NCI-H69 (cell line): Measurements from ENCODE around the gene SLC5A1.
"Not testable (repeated sequence)": the region's sequence is repeated elsewhere in the genome, so short reads cannot be mapped to it uniquely, and the experiment has no call there.

Experiments
- DNase-seq: peaks from one replicate; lab custom pipeline; 2025; lab: John Stamatoyannopoulos, UW

Gene SLC5A1

GRCh38 chr22:32088084-32088483, 45.0 kb downstream of the SLC5A1 start:
- DNase-seq, result no peak

- DNase-seq, result no peak
Measured at GRCh38 chr22:32097018-32097417, 54.0 kb downstream of the SLC5A1 start.

- DNase-seq, result no peak
Measured at GRCh38 chr22:32097881-32098499, 54.9 kb downstream of the SLC5A1 start.

GRCh38 chr22:32100711-32101110, 57.6 kb downstream of the SLC5A1 start:
- DNase-seq, result no peak

GRCh38 chr22:32103658-32104315, 60.7 kb downstream of the SLC5A1 start:
- peak; percentile 35 for DNase-seq

GRCh38 chr22:32106930-32107329, 63.9 kb downstream of the SLC5A1 start:
- peak; percentile 14 for DNase-seq

- DNase-seq, result no peak
Measured at GRCh38 chr22:32112380-32112779, 69.3 kb downstream of the SLC5A1 start.

- no peak for DNase-seq
Measured at GRCh38 chr22:32119568-32120235, 76.6 kb downstream of the SLC5A1 start.

GRCh38 chr22:32120603-32121002, 77.5 kb downstream of the SLC5A1 start:
- DNase-seq, result no peak

- DNase-seq, result no peak
Measured at GRCh38 chr22:32122899-32123298, 79.8 kb downstream of the SLC5A1 start.

- DNase-seq, result no peak
Measured at GRCh38 chr22:32123657-32124056, 80.6 kb downstream of the SLC5A1 start.

- peak; percentile 44 for DNase-seq
Measured at GRCh38 chr22:32127904-32128303, 84.8 kb downstream of the SLC5A1 start.

- DNase-seq, result no peak
Measured at GRCh38 chr22:32130464-32130863, 87.4 kb downstream of the SLC5A1 start.

- DNase-seq, result no peak
Measured at GRCh38 chr22:32132126-32132525, 89.1 kb downstream of the SLC5A1 start.

GRCh38 chr22:32132783-32133182, 89.7 kb downstream of the SLC5A1 start:
- no peak for DNase-seq

- DNase-seq, result not testable (repeated sequence)
Measured at GRCh38 chr22:32134796-32135195, 91.7 kb downstream of the SLC5A1 start.

- not testable (repeated sequence) for DNase-seq
Measured at GRCh38 chr22:32135958-32136357, 92.9 kb downstream of the SLC5A1 start.

- DNase-seq, result not testable (repeated sequence)
Measured at GRCh38 chr22:32136881-32137280, 93.8 kb downstream of the SLC5A1 start.

- DNase-seq, result not testable (repeated sequence)
Measured at GRCh38 chr22:32137731-32138324, 94.8 kb downstream of the SLC5A1 start.

GRCh38 chr22:32138576-32138975, 95.5 kb downstream of the SLC5A1 start:
- not testable (repeated sequence) for DNase-seq

- peak; percentile 39 for DNase-seq
Measured at GRCh38 chr22:32140688-32141087, 97.6 kb downstream of the SLC5A1 start.

GRCh38 chr22:32142600-32142999, 99.5 kb downstream of the SLC5A1 start:
- no peak for DNase-seq
